Stomach smooth muscle (tissue), 2 donors: ENCODE data around the gene SH3RF1.
"Not testable (repeated sequence)": the region's sequence is repeated elsewhere in the genome, so short reads cannot be mapped to it uniquely, and the experiment has no call there.

ENCODE experiments used
- H3K27ac ChIP-seq: one replicate; pipeline ENCODE4 v1.7.0; 2013; ENCODE audit warnings: mild to moderate bottlenecking, low read length, inconsistent platforms
- H3K27me3 ChIP-seq, 2 donors: one replicate each; pipeline ENCODE4 v1.7.0; 2013; ENCODE audit warnings: low read length in 2 of 2; ENCODE audit not compliant: insufficient read depth in 2 of 2, control insufficient read depth in 1 of 2
- H3K36me3 ChIP-seq, 2 donors: one replicate each; pipeline ENCODE4 v1.7.0; 2013; ENCODE audit warnings: low read length in 2 of 2; ENCODE audit not compliant: control insufficient read depth in 2 of 2, insufficient read depth in 2 of 2
- H3K4me1 ChIP-seq: one replicate; pipeline ENCODE4 v1.7.0; 2013; ENCODE audit warnings: low read length; ENCODE audit not compliant: control insufficient read depth, insufficient read depth
- H3K4me3 ChIP-seq, 2 donors: one replicate each; pipeline ENCODE4 v1.7.0; 2013; ENCODE audit warnings: low read length in 2 of 2
- H3K9ac ChIP-seq, 2 donors: one replicate each; pipeline ENCODE4 v1.7.0; 2013; ENCODE audit warnings: low read length in 2 of 2, mild to moderate bottlenecking in 1 of 2
- H3K9me3 ChIP-seq, 2 donors: one replicate each; pipeline ENCODE4 v1.7.0; 2013; ENCODE audit warnings: low read length in 2 of 2; ENCODE audit not compliant: control insufficient read depth in 2 of 2
- donor health status: healthy.
- donor health status: Pancreatic carcinoma.

SH3RF1 gene

GRCh38 chr4:169305173-169305572 lies 34.4 kb upstream of the SH3RF1 start:
- Histone ChIP-seq H3K4me3 (no peak overlapping the region), H3K27ac (no peak overlapping the region)

GRCh38 chr4:169295822-169296221 lies 25.1 kb upstream of the SH3RF1 start:
- H3K4me1 ChIP-seq = no peaks in the 10 kb centered on the region
- no peaks in the 10 kb centered on the region for H3K27me3 ChIP-seq
- H3K36me3 ChIP-seq = no peaks in the 10 kb centered on the region
- H3K9me3 ChIP-seq = no peaks in the 10 kb centered on the region
- H3K4me3 ChIP-seq = no peak overlapping the region
- no peak overlapping the region for H3K9ac ChIP-seq
- H3K27ac ChIP-seq = no peak overlapping the region

More at GRCh38 chr4:169305173-169305572, 34.4 kb upstream of the SH3RF1 start:
- Histone ChIP-seq H3K27me3 (no peaks in the 10 kb centered on the region), H3K9ac (no peak overlapping the region), H3K36me3 (no peaks in the 10 kb centered on the region), H3K4me1 (no peaks in the 10 kb centered on the region), H3K9me3 (no peaks in the 10 kb centered on the region)

GRCh38 chr4:169293343-169294176 lies 22.8 kb upstream of the SH3RF1 start:
- Histone ChIP-seq H3K9ac (no peak overlapping the region), H3K4me3 (no peak overlapping the region), H3K27me3 (no peaks in the 10 kb centered on the region), H3K9me3 (no peaks in the 10 kb centered on the region), H3K27ac (no peak overlapping the region), H3K4me1 (no peaks in the 10 kb centered on the region), H3K36me3 (no peaks in the 10 kb centered on the region)

- H3K36me3 ChIP-seq, H3K4me3 ChIP-seq, H3K9ac ChIP-seq, H3K27me3 ChIP-seq, H3K9me3 ChIP-seq, H3K4me1 ChIP-seq, H3K27ac ChIP-seq: not testable (repeated sequence)
Observed at GRCh38 chr4:169287983-169288382, 17.2 kb upstream of the SH3RF1 start.

- no peaks in the 10 kb centered on the region for H3K4me1 ChIP-seq
- H3K27ac ChIP-seq = no peak overlapping the region
- no peak overlapping the region for H3K9ac ChIP-seq
- no peak overlapping the region for H3K4me3 ChIP-seq
- no peaks in the 10 kb centered on the region for H3K36me3 ChIP-seq
- no peaks in the 10 kb centered on the region for H3K9me3 ChIP-seq
- no peaks in the 10 kb centered on the region for H3K27me3 ChIP-seq
Observed at GRCh38 chr4:169286562-169287301, 16.0 kb upstream of the SH3RF1 start.

- no peaks in the 10 kb centered on the region for H3K9me3 ChIP-seq
- no peak overlapping the region for H3K27ac ChIP-seq
- H3K9ac ChIP-seq = no peak overlapping the region
- H3K4me3 ChIP-seq = no peak overlapping the region
- no peaks in the 10 kb centered on the region for H3K36me3 ChIP-seq
- H3K4me1 ChIP-seq = no peaks in the 10 kb centered on the region
- no peaks in the 10 kb centered on the region for H3K27me3 ChIP-seq
Observed at GRCh38 chr4:169283114-169283509, 12.4 kb upstream of the SH3RF1 start.

- no peak overlapping the region for H3K9ac ChIP-seq
- no peaks in the 10 kb centered on the region for H3K4me1 ChIP-seq
- no peak overlapping the region for H3K4me3 ChIP-seq
- no peaks in the 10 kb centered on the region for H3K36me3 ChIP-seq
- no peak overlapping the region for H3K27ac ChIP-seq
- no peaks in the 10 kb centered on the region for H3K9me3 ChIP-seq
- no peaks in the 10 kb centered on the region for H3K27me3 ChIP-seq
Observed at GRCh38 chr4:169282429-169283113, 11.8 kb upstream of the SH3RF1 start.

GRCh38 chr4:169279108-169279507 lies 8.4 kb upstream of the SH3RF1 start:
- no peaks in the 10 kb centered on the region for H3K36me3 ChIP-seq
- H3K9ac ChIP-seq = no peak overlapping the region
- H3K4me3 ChIP-seq = no peak overlapping the region
- H3K4me1 ChIP-seq = no peaks in the 10 kb centered on the region
- H3K9me3 ChIP-seq = no peaks in the 10 kb centered on the region
- H3K27me3 ChIP-seq = no peaks in the 10 kb centered on the region
- no peak overlapping the region for H3K27ac ChIP-seq

GRCh38 chr4:169278624-169279023 lies 7.9 kb upstream of the SH3RF1 start:
- no peak overlapping the region for H3K9ac ChIP-seq
- H3K4me1 ChIP-seq = no peaks in the 10 kb centered on the region
- H3K27me3 ChIP-seq = no peaks in the 10 kb centered on the region
- H3K9me3 ChIP-seq = no peaks in the 10 kb centered on the region
- no peaks in the 10 kb centered on the region for H3K36me3 ChIP-seq
- no peak overlapping the region for H3K27ac ChIP-seq
- H3K4me3 ChIP-seq = no peak overlapping the region

- not testable (repeated sequence) for H3K36me3 ChIP-seq, H3K27ac ChIP-seq, H3K27me3 ChIP-seq, H3K9ac ChIP-seq, H3K4me3 ChIP-seq, H3K4me1 ChIP-seq, H3K9me3 ChIP-seq
Observed at GRCh38 chr4:169277838-169278237, 7.1 kb upstream of the SH3RF1 start.
